ENCODE results near the gene GDPD4. TPM values are rescaled to one million over a fixed set of nuclear protein-coding genes. Genes with fewer than 3 reads are reported as not detected.

GDPD4 gene
- total and polyA plus RNA-seq, 10 donors: 0.07 to 1.6 (median 0.22) TPM; not detected in 6

DNA sequence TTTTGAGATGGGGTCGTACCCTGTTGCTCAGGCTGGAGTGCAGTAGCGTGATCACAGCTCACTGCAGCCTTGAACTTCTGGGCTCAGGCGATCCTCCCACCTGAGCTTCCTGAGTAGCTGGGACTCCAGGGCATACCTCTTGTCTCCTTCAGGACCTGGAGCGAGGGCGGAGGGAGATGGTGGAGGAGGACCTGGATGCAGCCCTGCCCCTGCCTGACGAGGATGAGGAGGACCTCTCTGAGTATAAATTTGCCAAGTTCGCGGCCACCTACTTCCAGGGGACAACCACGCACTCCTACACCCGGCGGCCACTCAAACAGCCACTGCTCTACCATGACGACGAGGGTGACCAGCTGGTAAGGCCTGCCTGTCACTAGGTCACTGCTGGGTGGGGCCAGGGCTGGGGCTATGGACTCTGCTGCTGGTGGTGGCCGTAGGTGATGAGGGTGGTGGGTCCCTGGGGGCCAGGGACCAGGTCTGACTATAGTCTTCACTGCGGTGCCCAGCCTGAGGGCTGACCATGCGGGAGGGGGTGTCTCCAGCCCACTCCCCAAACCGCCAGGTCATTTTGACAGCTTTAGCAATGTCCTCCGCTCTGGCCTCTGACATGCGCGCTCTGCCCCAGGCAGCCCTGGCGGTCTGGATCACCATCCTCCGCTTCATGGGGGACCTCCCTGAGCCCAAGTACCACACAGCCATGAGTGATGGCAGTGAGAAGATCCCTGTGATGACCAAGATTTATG lies 119.5 kb downstream of the GDPD4 start:
- Histone ChIP-seq H3K27ac (no peak overlapping the region), H3K4me1 (peaks cover 0 to under 1% (median 0%) of the 10 kb centered on the region in 6 donors), H3K27me3 (replicated peaks in 1 of 7) (no peaks in the 10 kb centered on the region), H3K36me3 (peaks cover 0 to 62% (median 0%) of the 10 kb centered on the region in 6 donors), H3K9me3 (no peaks in the 10 kb centered on the region), H3K4me3 (no peak overlapping the region)
- WGBS, 5 donors: 80 to 90% (median 89%) methylated on average over 22 of the region's 22 CpGs
- no peak for DNase-seq
- intact Hi-C loops (cut with DNase I; ENCODE audit: low total_unique reads): loop anchor here (10.0 kb wide), 1 partner anchor 127 kb away; no protein-coding TSS in a partner anchor
- TF ChIP-seq, protein P1, sequence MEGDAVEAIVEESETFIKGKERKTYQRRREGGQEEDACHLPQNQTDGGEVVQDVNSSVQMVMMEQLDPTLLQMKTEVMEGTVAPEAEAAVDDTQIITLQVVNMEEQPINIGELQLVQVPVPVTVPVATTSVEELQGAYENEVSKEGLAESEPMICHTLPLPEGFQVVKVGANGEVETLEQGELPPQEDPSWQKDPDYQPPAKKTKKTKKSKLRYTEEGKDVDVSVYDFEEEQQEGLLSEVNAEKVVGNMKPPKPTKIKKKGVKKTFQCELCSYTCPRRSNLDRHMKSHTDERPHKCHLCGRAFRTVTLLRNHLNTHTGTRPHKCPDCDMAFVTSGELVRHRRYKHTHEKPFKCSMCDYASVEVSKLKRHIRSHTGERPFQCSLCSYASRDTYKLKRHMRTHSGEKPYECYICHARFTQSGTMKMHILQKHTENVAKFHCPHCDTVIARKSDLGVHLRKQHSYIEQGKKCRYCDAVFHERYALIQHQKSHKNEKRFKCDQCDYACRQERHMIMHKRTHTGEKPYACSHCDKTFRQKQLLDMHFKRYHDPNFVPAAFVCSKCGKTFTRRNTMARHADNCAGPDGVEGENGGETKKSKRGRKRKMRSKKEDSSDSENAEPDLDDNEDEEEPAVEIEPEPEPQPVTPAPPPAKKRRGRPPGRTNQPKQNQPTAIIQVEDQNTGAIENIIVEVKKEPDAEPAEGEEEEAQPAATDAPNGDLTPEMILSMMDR (IDR thresholded peaks at IDR 0.05 in 8 of 11, conservative IDR thresholded peaks at IDR 0.05 in 3 of 11): no peak

DNA sequence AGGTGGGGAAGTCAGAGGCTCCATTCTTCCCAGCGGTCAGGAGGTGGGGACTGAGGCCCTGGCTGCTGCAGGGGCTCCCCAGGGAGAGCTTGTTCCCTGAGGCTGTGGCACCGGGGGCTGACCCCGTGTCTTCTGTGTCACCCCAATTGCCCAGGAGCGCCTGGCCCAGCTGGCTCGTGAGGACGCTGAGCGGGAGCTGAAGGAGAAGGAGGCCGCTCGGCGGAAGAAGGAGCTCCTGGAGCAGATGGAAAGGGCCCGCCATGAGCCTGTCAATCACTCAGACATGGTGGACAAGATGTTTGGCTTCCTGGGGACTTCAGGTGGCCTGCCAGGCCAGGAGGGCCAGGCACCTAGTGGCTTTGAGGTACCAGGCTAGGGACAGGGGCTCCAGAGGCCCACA lies 120.3 kb downstream of the GDPD4 start:
- WGBS, 5 donors: 91 to 94% (median 92%) methylated on average over 10 to 11 of the region's 11 CpGs
- H3K4me3 ChIP-seq: no peak overlapping the region
- intact Hi-C loops (cut with DNase I; ENCODE audit: low total_unique reads): loop anchor here (10.0 kb wide), 1 partner anchor 126 kb away; no protein-coding TSS in a partner anchor
- DNase-seq: no peak
- H3K4me1 ChIP-seq: peaks cover 0 to 8% (median 5%) of the 10 kb centered on the region in 6 donors
- H3K36me3 ChIP-seq: peaks cover 0 to 62% (median 0%) of the 10 kb centered on the region in 6 donors
- no peaks in the 10 kb centered on the region for H3K27me3 ChIP-seq (replicated peaks in 1 of 7)
- H3K27ac ChIP-seq: no peak overlapping the region
- no peaks in the 10 kb centered on the region for H3K9me3 ChIP-seq
- TF ChIP-seq POLR2AphosphoS5 (IDR thresholded peaks at IDR 0.05) (no peak), POLR2A (IDR thresholded peaks at IDR 0.05) (no peak)
- TF ChIP-seq, protein P1 (IDR thresholded peaks at IDR 0.05 in 8 of 11, conservative IDR thresholded peaks at IDR 0.05 in 3 of 11): no peak

DNA sequence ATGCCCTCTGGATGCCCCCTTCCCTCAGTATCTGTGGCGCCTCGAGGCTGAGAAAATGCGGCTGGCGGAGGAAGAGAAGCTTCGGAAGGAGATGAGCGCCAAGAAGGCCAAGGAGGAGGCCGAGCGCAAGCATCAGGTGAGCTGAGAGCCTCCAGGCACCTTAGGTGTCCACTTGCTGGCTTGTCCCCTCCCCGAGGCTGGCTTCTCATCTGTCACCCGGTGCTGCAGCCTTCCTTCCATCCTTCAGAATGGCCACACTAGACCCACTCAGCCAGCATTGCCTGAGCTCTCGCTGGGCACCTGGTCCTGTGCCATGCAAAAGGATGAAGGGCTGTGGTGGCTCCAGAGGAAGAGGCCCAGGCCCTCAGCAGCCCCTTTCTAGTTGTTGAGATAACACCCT lies 121.1 kb downstream of the GDPD4 start:
- intact Hi-C loops (cut with DNase I; ENCODE audit: low total_unique reads): loop anchor here (10.0 kb wide), 1 partner anchor 126 kb away; no protein-coding TSS in a partner anchor
- Histone ChIP-seq H3K36me3 (peaks cover 0 to 62% (median 0%) of the 10 kb centered on the region in 6 donors), H3K4me3 (no peak overlapping the region), H3K27ac (no peak overlapping the region), H3K4me1 (peaks cover 0 to 16% (median 12%) of the 10 kb centered on the region in 6 donors), H3K27me3 (replicated peaks in 1 of 7) (no peaks in the 10 kb centered on the region), H3K9me3 (no peaks in the 10 kb centered on the region)
- no peak for DNase-seq
- TF ChIP-seq POLR2AphosphoS5 (IDR thresholded peaks at IDR 0.05) (no peak), POLR2A (IDR thresholded peaks at IDR 0.05) (no peak)
- TF ChIP-seq, protein P1 (IDR thresholded peaks at IDR 0.05 in 8 of 11, conservative IDR thresholded peaks at IDR 0.05 in 3 of 11): no peak
- 88 to 96% (median 89%) methylated on average over 10 to 11 of the region's 11 CpGs for WGBS, 5 donors

DNA sequence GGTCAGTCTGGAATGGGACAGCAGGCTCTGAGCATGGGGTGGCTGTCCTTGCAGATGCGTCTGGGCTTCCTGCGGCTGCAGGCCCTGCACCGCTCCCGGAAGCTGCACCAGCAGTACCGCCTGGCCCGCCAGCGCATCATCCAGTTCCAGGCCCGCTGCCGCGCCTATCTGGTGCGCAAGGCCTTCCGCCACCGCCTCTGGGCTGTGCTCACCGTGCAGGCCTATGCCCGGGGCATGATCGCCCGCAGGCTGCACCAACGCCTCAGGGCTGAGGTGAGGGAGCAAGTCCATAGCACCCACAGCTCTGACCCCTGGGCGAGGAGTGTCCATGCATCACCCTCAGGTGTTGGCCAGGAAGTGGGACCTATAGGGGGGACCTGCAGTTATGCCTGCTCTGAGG lies 121.8 kb downstream of the GDPD4 start:
- TF ChIP-seq, protein P1 (IDR thresholded peaks at IDR 0.05 in 8 of 11, conservative IDR thresholded peaks at IDR 0.05 in 3 of 11): no peak
- TF ChIP-seq POLR2A (IDR thresholded peaks at IDR 0.05): no peak
- no peak for TF ChIP-seq POLR2AphosphoS5 (IDR thresholded peaks at IDR 0.05)
- no peak for DNase-seq
- H3K36me3 ChIP-seq: peaks cover 0 to 62% (median 0%) of the 10 kb centered on the region in 6 donors
- H3K27me3 ChIP-seq (replicated peaks in 1 of 7): no peaks in the 10 kb centered on the region
- intact Hi-C loops (cut with DNase I; ENCODE audit: low total_unique reads): loop anchor here (10.0 kb wide), 1 partner anchor 125 kb away; no protein-coding TSS in a partner anchor
- H3K4me1 ChIP-seq: peaks cover 0 to 23% (median 19%) of the 10 kb centered on the region in 6 donors
- H3K9me3 ChIP-seq: no peaks in the 10 kb centered on the region
- WGBS, 5 donors: 96 to 98% (median 97%) methylated on average over 11 to 19 of the region's 19 CpGs
- H3K4me3 ChIP-seq: no peak overlapping the region
- H3K27ac ChIP-seq: no peak overlapping the region

Measured in spleen (tissue), 11 donors.